Measurements from ENCODE around the gene SAMMSON.

Gene SAMMSON

DNA sequence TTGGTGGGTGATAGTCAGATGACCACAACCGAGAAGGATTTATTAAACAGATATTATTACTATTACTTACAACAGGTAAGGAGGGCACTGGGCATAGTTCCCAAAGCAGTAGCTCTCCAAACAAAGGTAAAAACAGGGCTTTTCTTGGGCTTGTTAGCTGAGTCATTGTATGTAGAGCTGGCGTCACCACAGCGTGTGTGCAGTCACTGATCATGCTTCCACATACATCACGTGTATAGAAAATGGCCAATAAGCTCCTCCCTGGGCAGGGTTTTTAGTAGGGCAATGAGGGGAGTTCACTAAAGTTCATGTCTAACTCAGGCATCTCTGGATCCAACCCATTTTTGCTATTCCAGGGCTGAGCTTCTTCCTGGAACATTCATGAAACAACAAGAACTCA lies 5.8 kb upstream of the SAMMSON start:
- TF ChIP-seq, protein P1, sequence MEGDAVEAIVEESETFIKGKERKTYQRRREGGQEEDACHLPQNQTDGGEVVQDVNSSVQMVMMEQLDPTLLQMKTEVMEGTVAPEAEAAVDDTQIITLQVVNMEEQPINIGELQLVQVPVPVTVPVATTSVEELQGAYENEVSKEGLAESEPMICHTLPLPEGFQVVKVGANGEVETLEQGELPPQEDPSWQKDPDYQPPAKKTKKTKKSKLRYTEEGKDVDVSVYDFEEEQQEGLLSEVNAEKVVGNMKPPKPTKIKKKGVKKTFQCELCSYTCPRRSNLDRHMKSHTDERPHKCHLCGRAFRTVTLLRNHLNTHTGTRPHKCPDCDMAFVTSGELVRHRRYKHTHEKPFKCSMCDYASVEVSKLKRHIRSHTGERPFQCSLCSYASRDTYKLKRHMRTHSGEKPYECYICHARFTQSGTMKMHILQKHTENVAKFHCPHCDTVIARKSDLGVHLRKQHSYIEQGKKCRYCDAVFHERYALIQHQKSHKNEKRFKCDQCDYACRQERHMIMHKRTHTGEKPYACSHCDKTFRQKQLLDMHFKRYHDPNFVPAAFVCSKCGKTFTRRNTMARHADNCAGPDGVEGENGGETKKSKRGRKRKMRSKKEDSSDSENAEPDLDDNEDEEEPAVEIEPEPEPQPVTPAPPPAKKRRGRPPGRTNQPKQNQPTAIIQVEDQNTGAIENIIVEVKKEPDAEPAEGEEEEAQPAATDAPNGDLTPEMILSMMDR (conservative IDR thresholded peaks at IDR 0.05; ENCODE audit: low read depth, low read length) = no peak
- no peak for DNase-seq (ENCODE audit: low read depth)
- no peak overlapping the region for H3K4me3 ChIP-seq (ENCODE audit: low read depth, low read length)

DNA sequence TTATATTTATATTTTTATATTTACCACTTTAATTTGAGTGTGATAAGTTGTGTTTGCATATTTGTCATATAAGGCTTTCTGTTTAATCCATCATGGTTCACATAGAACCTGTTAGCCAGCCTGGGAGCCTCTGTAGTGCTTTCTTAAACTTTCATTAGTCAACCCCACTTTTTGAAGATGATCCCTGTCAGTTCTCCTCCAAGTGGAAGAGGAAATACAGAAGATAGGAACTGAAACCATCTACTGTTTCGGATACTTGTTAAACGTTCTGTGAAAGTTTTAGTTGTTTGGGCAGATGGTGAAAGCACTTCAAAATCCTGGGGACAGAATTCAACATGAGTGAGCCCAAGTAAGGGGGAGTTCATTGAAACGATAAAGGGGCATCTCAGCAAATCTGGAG lies 4.6 kb upstream of the SAMMSON start:
- no peak for DNase-seq (ENCODE audit: low read depth)
- H3K4me3 ChIP-seq (ENCODE audit: low read depth, low read length) = no peak overlapping the region
- TF ChIP-seq, protein P1 (conservative IDR thresholded peaks at IDR 0.05; ENCODE audit: low read depth, low read length) = no peak

DNA sequence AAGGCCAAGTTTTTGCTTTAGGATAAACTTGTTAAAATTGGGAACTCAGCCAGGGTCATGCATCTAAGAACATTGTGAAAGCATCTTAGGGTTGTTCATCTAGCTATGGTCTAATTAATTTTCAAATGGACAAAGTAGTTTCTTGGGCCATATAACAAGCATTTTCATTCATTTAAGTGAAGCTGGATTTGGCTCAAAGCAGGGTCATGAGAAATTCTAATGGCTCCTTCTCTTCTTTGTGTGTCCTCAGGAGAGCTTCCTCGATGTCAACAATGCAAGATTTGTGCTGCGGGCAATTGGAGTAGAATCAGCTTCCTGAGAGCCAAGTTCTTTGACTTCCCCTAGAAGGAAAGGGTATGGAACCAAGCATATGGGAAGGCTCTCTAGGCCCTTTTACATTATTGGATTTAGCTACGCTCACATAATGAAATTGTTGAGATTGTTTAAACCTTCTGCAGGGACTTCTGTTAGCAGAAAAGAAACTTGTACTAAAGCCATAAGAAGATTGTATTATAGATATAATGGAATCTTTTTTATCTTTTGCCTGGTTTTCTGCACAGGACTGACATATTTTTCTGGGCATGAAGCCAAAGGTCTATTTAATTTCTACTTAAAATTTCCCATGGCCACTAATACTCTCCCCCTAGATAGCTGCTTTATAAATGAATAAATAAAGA lies 1.8 kb upstream of the SAMMSON start:
- DNase-seq (ENCODE audit: low read depth) = peak; percentile 57
- TF ChIP-seq, protein P1 (conservative IDR thresholded peaks at IDR 0.05; ENCODE audit: low read depth, low read length) = no peak
- no peak overlapping the region for H3K4me3 ChIP-seq (ENCODE audit: low read depth, low read length)

DNA sequence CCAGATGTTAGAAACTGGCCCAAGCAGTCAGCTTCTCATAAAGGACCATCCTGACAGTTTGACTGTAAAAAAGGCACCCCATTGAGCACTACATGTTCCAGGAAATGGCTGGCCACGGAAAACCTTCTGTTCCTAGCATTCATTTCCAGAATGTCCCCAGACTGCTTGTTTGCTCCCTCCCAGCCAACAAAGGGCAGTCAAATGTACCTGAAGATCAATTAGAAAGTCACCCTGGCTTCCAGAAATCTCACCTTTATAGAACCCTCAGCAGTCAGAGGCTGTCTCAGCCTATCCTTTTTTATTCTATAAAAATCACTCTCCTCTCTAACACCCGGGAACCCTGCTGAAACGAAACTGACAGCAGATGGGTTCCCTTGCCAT lies 784 bp upstream of the SAMMSON start:
- H3K4me3 ChIP-seq (ENCODE audit: low read depth, low read length) = peak overlapping the region; percentile 43
- TF ChIP-seq, protein P1 (conservative IDR thresholded peaks at IDR 0.05; ENCODE audit: low read depth, low read length) = no peak
- DNase-seq (ENCODE audit: low read depth) = peak; percentile 48

DNA sequence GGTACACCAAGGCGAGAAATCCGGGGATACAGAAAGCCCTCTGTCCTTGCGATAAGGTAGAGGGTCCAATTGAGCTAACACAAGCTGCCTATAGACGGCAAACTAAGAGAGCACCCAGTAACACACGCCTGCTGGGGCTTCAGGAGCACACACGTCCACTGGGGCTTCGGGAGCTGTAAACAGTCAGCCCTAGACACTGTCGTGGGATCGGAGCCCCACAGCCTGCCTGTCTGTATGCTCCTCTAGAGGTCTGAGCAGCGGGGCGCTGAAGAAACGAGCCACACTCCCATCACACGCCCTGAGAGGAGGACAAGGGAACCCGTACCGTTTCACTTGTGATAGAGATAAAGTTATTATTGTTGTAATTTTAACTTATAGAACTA lies 486 bp downstream of the SAMMSON start:
- H3K4me3 ChIP-seq (ENCODE audit: low read depth, low read length) = peak overlapping the region; percentile 32
- DNase-seq (ENCODE audit: low read depth) = peak; percentile 33

DNA sequence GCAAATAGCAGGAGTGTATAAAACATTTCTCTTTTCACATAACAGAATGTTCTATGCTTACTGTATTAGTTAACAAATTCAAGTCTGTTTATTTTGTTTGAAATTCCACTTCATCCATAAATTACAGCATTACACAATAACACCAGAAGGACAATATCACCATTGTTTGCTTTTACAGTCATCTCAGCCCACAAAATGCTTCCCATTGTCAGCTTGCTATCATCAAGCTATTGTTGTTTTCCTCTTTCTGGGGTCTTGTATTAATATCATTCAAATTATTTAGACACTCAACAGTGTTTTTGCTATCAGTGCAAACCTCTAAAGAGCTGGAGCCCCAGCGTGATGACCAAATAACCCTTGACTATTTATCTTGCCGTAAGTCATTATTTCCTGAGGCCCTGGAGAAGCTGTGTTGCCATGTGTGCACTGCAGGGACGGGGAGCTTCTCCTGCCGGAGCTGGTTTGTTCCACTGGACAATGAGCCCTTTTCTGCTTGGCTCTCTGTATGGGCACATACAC lies 1.1 kb downstream of the SAMMSON start:
- TF ChIP-seq, protein P1 (conservative IDR thresholded peaks at IDR 0.05; ENCODE audit: low read depth, low read length) = no peak
- H3K4me3 ChIP-seq (ENCODE audit: low read depth, low read length) = no peak overlapping the region
- DNase-seq (ENCODE audit: low read depth) = peak; percentile 53

More for the DNA sequence above, 486 bp downstream of the SAMMSON start:
- TF ChIP-seq, protein P1 (conservative IDR thresholded peaks at IDR 0.05; ENCODE audit: low read depth, low read length) = no peak

DNA sequence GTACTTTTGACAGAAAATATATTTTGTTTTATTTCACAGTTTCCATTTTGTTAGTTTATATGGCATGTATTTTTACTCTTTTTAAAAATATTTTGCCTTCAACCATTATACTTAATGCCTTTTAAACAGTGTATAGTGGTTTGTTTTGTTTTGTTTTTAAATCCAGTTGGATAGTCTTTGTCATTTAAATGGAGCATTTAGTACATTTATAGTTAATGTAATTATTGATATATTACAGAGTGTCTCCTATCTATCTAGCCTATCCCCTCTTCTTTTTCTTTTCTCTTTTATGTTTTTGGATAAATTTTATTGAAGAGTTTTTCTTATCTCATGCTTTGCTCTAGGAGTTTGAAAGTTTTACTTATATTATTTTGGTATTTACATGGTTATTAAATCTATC lies 3.6 kb downstream of the SAMMSON start:
- no peak overlapping the region for H3K4me3 ChIP-seq (ENCODE audit: low read depth, low read length)
- TF ChIP-seq, protein P1 (conservative IDR thresholded peaks at IDR 0.05; ENCODE audit: low read depth, low read length) = no peak
- DNase-seq (ENCODE audit: low read depth) = no peak

Measured in choroid plexus epithelial cell (primary cell).